ENCODE data around the gene LGMN.
A peak's percentile ranks its signal among the peaks of the same experiment; 100 is the strongest.
"Not testable (repeated sequence)": the region's sequence is repeated elsewhere in the genome, so short reads cannot be mapped to it uniquely, and the experiment has no call there.

Gene LGMN

DNA sequence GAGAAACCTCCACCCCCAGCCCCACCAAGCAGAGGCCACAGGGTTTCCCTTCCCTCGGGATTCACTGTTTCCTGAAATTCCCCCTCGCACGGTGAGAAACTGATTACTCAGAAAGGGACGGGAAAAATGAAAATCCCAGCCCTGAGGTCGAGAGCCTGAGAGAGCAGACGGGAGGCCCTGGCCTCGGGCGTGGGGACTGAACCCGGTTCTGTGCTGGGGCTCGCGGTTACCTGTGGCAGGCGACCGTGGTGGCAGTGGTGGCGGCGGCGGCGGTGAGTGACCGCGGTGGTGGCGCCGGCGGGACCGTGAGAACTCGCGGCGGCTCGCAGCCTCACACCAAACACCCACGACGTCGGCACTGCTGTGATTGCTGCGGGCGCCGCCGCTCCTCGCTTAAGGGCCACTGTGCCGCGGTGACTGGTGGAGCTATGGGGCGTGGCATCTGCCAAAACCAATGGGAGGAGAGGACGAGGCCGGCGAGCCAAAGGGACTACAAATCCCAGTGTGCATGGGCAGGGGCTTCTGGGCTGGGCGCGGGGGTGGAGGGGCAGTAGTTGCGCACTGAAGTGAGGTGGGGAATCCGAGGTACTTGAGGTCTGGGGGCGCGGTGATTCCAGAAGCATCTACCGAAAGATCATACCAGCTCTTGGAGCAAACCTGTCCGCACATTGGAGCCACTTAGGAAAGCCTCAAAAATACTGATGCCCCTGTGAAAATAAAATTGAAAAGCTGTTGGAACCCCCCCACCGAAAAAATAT lies at the start of gene LGMN:
TSS of gene LGMN (minus strand) at position 369 of the 758 bp plus-strand sequence. CDS start 15,841 bp downstream, outside the sequence.
- DNase-seq (ENCODE audit: low read depth in 1 of 2, low spot score in 1 of 2) = peak; percentile 56 to 58

DNA sequence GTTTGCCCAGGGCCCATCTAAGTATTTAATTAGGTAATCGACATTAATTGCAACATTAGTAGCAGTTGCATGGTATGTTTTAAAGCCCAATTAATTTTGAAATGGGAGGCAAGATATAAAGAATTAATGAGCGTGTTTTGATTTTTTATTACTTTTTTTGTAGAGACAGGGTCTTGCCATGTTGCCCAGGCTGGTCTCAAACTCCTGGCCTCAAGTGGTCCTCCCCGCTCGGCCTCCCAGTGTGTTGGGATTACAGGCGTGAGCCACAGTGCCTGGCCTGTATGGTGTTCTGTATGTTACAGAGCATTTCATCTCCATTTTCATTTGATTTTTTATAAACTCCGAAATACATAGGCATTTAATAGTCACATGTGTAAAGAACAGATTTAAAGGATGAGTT lies 46.5 kb upstream of the LGMN start:
- DNase-seq (ENCODE audit: low read depth in 1 of 2, low spot score in 1 of 2) = no peak

DNA sequence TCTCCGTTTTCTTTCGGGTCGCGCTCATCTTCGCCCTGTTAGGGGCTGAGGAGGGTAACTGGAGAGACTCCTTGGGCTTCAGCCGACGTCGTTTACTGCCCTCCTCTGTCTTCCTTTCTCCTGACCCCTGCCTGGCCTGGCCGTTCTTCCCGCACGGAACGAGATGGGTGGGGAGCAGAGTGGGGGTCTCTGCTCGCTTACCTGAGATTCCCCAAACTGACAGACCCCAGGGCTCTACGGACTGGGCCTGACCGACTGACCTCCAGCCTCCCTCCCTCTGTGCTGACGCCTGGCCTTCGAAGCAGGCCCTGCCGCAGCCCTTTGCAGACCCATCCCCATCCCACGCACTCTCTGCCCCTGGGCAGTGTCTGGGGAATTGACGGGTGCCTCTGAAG lies 46.1 kb upstream of the LGMN start:
- DNase-seq (ENCODE audit: low read depth in 1 of 2, low spot score in 1 of 2) = no peak

DNA sequence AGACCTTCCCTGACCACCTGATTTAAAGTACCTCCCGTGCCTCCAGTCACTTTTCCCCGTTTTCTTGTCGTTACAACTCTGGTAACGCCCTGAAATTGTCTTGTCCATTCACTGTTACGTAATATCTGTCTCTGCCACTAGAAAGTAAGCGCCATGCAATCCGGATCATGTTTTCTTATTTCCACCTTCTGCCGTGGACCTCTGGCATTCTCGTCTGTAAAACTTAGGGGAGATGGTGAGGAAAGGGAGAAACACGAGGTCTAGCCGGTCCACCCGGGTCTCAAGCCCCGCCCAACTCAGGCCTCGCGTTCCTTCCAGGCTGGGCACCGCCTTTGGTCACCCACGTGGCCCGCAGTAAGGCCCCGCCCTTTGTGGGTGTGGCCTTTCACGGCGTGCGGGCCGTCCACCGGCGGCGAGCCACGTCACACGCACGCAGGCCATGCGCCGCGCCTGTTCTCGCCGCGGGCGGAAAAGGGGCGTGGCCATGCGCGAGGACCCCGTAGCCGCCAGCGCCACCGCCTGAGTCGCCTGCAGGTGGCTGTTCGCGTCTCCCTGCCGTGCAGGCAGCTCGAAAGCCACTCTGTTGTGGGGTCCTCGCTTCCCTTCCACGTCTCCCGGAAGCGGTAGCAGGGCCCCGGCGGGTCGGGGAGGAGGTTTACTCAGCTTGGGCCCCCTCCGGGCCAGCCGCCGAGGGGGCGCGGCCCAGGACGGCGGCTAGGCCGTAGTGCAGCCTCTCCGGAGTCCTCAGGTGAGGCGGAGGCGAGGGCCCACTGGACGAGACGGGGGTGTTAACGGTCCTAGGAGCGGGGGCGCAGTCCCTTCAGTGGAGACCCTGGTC lies 45.5 kb upstream of the LGMN start, which contains the start of gene GOLGA5:
TSS of gene GOLGA5 (plus strand) at position 597 of the 838 bp plus-strand sequence. CDS start 3,133 bp downstream, outside the sequence.
- DNase-seq (ENCODE audit: low read depth in 1 of 2, low spot score in 1 of 2) = peak; percentile 94 to 98

DNA sequence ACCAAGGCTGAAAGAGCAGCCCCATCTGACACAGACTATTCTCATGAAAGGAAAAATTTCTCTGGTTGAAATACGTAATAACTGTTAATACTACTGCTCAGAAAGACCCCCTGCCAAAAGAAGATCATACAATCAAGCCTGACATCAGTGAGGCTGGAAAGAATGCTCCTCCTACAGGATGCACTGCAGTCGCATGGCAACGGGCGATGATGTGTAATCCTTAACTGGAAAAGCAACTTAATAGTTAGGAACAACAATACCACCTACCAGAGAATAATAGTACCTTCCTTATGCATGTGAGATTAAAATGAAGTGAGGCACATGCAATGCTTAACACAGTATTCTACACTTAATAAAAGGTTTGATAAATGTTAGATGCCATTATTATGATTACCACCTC lies 44.5 kb upstream of the LGMN start:
- no peak for DNase-seq (ENCODE audit: low read depth in 1 of 2, low spot score in 1 of 2)

DNA sequence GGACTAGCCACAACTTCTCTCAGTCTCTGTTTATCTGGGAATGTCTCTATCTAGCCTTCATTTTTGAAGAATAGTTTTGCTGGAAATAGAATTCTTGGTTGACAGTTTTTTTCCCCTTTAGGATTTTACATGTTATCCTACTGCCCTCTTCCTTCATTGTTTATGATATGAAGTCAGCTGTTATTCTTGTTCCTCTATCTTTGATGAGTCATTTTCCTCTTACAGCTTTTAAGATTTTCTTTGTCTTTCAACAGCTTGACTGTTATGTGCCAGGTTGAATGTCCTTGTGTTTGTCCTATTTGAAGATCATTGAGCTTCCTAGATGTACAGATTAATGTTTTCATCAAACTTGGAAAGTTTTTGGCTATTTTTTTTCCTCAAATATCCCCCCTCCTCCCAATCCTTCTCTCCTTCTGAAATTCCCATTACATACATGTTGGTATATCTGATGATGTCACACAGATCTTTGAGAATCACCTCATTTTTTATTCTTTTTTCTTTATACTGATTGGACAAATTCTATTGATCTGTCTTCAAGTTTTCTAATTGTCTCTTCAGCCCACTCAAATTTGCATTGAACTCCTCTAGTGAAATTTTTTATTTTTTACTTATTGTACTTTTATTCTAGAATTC lies 41.1 kb upstream of the LGMN start:
- DNase-seq (ENCODE audit: low read depth in 1 of 2, low spot score in 1 of 2) = no peak

DNA sequence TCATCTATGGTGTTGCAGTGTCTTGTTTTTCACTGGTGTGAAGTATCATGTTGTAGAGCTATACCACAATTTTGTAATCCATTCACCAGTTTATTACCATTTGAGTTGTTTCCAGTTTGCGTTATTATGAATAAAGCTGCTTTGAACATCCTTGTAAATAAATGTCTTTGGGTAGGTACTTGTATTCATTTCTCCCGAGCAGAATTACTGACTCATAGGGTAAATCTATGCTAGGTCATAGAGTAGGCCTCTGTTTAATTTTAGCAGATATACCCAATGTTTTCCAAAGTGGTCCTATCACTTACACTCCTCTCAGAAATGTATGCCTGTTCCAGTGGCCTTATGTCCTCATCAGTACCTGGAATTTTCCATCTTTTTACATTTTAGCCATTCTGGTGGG lies 39.1 kb upstream of the LGMN start:
- DNase-seq (ENCODE audit: low read depth in 1 of 2, low spot score in 1 of 2) = no peak

DNA sequence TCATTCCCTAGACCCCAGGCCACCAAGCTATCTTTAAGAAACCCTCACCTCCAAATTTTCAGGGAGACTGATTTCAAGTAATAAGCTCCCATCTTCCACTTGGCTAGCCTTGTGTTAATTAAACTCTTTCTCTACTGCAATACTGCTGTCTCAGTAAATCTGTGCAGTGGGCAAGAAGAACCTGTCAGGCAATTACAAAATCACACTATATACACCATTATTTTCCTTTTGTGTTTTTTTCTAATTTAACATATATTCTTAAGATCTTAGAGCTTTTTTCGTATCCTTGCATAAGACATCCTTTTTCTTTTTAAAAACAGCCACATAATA lies 38.0 kb upstream of the LGMN start:
- DNase-seq (ENCODE audit: low read depth in 1 of 2, low spot score in 1 of 2) = no peak

DNA sequence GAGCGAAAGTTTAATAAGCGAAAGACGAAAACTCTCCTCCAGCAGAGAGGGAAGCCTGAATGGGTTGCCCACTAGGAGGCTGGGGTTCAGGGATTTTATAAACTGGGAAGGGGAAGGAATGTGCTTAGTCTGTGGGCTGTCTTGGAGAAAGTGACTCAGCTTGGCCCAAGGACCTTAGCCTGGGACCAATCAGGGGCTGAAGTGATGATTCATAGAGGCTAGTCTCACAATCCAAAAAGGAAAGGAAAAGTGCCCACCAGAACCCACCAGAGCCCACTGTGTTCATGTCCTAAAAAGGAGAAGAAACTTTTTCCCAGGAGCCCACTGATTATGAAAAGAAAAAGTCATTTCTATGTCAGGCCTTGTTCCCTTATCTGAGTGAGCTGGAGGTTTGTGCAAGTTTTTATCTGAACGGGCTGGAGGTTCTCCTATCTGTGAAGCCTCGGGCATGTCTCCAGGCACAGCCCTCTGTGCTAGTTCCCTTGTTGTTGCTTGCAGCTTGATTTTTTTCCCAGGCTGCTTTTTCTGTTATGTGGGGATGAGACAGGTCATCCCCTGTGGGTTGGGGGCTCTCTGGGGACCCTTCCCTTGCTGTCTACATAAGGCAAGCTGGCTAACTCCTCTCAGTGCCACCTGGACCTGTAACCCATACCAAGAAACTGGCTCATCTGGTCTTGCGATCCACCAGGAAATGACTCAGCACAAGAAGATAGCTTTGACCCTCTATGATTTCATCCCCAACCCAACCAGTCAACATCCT lies 37.4 kb upstream of the LGMN start:
- DNase-seq (ENCODE audit: low read depth in 1 of 2, low spot score in 1 of 2) = no peak

DNA sequence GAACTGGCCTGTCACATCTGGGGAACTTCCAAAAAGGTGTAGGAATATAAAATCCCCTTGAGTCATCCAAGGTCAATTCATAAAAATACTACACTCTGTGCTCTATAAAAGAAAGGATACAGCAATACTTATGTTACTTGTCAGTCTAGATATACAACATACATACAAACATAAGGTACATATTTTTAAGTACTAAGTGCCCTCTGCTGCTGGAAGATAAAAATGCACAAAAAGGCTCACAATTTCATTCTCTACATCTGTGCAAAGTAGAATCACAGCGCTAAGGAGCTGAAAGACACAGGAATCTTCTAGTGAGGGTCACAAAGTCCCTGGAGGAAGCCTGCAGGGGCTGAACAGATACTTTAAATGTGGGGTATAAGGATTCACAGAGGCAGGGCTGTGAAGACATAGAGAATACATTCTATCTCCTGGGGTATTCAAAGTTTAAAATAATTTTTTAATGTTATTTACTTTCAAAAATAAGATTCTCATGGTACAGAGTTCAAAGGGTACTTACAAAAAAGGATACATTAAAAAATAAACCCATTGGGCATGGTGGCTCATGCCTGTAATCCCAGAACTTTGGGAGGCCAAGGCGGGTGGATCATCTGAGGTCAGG lies 35.5 kb upstream of the LGMN start:
- no peak for DNase-seq (ENCODE audit: low read depth in 1 of 2, low spot score in 1 of 2)

DNA sequence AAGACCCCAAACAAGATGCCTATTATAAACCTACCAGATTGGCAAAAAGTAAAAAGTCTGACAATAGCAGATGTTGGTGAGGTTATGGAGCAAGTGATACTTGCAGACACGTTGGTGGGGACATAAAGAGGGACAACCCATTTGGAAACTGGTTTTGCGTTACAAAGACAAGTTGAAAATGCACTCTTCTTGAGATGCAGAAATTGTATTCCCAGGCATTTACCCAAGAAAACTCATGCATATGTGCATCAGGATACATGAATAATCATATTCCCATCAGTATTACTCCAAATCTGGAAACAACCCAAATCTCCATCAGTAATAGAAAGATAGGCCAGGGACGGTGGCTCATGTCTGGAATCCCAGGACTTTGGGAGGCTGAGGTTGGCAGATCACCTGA lies 32.9 kb upstream of the LGMN start:
- no peak for DNase-seq (ENCODE audit: low read depth in 1 of 2, low spot score in 1 of 2)

DNA sequence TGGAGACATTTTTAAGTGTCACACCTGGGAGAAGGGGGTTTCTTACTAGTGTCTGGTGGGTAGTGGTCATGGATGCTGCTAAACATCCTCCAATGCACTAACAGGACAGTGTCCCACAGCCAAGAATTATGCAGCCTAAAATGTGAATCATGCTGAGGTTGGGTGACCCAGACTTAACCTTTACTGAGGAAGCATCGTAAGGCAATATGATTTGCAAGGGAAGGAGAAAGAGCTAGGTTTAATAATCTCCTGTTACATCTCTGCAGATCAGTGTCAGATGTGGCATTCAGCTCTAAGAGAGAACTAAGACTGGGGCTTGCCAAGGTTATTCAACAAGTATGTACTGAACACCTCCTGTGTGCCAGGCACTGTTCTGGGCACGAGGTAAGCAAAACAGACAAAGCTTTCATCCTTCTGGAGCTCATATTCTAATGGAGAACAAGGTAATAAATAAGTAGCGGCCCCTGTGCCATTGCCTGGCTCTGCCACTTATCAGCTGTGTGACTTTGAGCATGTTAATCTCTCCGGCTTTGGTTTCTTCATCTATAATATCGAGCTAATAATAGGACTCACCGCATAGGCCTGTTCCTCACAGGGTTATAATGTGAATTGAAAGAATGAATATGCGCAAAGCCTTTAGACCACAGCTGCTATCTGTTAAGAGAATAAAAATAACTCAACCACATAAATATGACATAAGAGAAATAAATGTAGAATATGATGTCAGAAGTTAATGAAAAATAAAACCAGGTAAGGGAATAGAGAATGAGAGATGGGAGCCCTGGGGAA lies 32.2 kb upstream of the LGMN start:
- DNase-seq (ENCODE audit: low read depth in 1 of 2, low spot score in 1 of 2) = no peak

DNA sequence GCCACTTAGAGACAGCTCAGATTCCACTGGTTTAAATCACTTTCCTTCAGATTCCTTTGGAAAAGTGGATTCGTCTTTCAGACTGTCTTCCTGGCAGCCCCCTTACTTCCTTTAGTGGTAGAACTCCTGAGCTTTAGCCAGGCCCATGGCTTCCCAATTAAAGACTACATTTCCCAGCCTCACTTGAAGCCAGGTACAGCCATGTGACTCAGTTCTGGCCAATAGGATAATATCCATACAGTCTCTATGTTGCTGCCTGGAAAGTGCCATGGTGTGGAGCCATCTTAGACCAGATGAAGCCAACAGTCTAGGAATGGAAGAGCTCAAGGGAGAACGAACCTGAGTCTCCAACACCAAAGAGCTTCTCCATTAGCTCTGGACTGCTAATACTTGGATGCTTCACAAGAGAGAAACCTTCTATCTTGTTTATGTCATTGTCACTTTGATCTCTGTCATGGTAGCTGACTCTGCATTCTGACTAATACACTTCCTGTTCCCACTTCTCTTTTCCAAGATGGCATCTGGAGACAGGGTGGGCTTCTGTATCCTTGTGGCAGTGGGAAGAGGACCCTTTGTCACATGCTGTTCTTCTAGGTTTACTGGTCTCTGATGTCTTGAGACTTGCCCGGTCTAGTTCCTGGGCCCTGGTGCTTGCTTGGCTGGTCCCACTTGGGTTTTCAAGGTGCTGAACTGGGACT lies 30.6 kb upstream of the LGMN start:
- not testable (repeated sequence) for DNase-seq (ENCODE audit: low read depth in 1 of 2, low spot score in 1 of 2)

DNA sequence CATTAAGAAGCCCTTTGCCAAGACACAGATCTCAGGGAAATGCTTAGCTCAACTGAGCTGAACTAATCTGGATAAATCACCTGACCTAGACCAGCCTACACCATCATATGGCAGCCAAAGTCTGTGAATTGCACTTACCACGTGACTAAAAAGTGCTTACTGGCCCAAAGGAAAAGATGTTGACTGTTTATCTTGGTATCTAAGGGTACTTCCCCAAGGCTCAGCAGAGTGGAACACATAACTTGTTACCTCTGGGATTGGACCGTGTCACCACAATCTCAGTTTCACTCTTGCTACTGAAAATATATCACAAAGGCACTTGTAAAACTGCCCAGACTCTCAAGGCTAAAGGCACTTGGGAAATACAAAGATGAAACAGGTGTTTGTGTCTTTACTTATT lies 26.9 kb upstream of the LGMN start:
- not testable (repeated sequence) for DNase-seq (ENCODE audit: low read depth in 1 of 2, low spot score in 1 of 2)

DNA sequence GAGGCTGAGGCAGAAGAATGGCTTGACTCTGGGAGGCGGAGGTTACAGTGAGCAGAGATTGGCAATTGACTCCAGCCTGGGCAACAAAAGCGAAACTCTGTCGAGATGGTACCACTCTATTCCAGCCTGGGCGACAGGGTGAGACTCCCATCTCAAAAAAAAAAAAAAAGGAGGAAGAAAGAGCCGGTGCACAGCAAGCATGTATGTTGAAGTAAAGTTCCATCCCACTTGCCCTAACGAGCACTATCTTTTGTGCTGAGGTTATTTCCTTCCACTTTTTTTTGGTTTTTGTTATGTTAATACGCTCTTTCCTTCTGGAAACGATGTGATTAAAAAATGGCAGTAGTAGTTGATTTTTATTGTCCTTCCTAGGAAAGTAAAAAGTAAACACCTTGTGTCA lies 26.1 kb upstream of the LGMN start:
- no peak for DNase-seq (ENCODE audit: low read depth in 1 of 2, low spot score in 1 of 2)

DNA sequence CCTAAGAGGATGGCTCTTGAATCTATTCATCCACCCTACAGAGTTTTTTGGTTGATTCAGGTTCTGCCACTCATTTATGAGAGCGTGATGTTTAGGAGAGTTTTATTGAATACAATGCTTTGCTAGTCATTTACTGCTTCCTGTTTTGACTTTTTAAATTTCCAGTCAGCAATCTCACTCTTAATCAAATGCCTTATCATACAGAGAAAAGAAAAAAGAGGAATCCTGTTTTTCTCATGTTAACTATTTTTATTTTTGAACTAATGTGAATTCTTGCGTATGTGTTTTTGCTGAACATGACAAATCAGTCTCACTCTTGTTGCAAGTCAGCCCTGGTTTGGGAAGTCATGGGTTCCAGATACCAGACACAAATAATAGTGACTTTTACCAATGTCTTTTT lies 22.1 kb upstream of the LGMN start:
- no peak for DNase-seq (ENCODE audit: low read depth in 1 of 2, low spot score in 1 of 2)

DNA sequence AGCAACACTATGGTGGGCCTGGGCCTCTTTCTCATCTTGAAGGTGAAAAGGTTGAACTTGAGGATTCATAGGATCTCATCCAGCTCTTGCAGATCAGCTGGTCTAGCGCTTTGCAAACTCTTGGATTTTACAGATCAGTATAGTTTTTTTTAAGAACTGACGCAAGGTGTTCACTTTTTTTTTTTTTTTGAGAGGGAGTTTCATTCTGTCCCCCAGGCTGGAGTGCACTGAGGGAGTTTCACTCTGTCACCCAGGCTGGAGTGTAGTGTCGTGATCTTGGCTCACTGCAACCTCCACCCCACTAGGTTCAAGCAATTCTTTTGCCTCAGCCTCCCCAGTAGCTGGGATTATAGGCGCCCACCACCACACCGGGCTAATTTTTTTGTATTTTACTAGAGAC lies 20.4 kb upstream of the LGMN start:
- DNase-seq (ENCODE audit: low read depth in 1 of 2, low spot score in 1 of 2) = no peak

DNA sequence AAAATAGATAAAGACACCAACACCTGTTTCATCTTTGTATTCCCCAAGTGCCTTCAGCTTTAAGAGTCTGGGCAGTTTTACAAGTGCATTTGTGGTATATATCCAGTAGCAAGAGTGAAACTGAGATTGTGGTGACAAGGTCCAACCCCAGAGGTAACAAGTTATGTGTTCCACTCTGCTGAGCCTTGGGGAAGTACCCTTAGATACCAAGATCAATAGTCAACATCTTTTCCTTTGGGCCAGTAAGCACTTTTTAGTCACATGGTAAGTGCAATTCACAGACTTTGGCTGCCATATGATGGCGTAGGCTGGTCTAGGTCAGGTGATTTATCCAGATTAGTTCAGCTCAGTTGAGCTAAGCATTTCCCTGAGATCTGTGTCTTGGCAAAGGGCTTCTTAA lies 19.8 kb upstream of the LGMN start:
- not testable (repeated sequence) for DNase-seq (ENCODE audit: low read depth in 1 of 2, low spot score in 1 of 2)

Data from activated T-helper 1 cell treated with anti-CD3 and anti-CD28 coated beads, Interleukin-2, amount 50 U/mL, for 16 hours (primary cell).